B cell (primary cell): ENCODE measurements around the gene VASN. TPM values are rescaled to one million over a fixed set of nuclear protein-coding genes. Genes with fewer than 3 reads are reported as not detected.
A peak's percentile ranks its signal among the peaks of the same experiment; 100 is the strongest.

Experiments
- ATAC-seq: fragments of 200-7000 bp; cut with Tn5 transposase; one replicate; pipeline ENCODE4 v1.10.0; 2021; ENCODE audit warnings: low read depth, mild to moderate bottlenecking, moderate number of reproducible peaks, moderate library complexity
- CTCF ChIA-PET: fragments of 350-600 bp; sonication (Branson Sonifier 250); formaldehyde crosslinking; loops from one replicate; lab custom pipeline; 2021; ENCODE audit warnings: antibody characterized with exemption, inconsistent platforms; lab: Charles Lee
- POLR2A ChIA-PET: fragments of 350-600 bp; sonication (Branson Sonifier 250); formaldehyde crosslinking; loops from one replicate; lab custom pipeline; 2021; ENCODE audit warnings: antibody characterized with exemption; lab: Charles Lee
- DNase-seq: peaks from one replicate; pipeline ENCODE4 v3.0.0; 2013
- H2AFZ ChIP-seq: 2 replicates; pipeline ENCODE4 v1.6.1; 2012; ENCODE audit warnings: mild to moderate bottlenecking, low read depth, low read length; ENCODE audit not compliant: insufficient read depth, poor library complexity, severe bottlenecking
- H3K27ac ChIP-seq, 2 donors: 1 replicate in 1 of 2; 2 replicates in 1 of 2; pipeline ENCODE4 v1.5.1; 2012 to 2013; ENCODE audit warnings: low read length in 2 of 2, mild to moderate bottlenecking in 2 of 2, moderate library complexity in 1 of 2
- H3K27me3 ChIP-seq, 4 experiments: fragments of 200-600 bp in 1 of 4; sonication (generic) in 1 of 4; replicated peaks in 1 of 4; 1 replicate in 2 of 4; 2 replicates in 2 of 4; pipeline versions ENCODE4 v1.6.1 to v1.7.0; 2013 to 2016; ENCODE audit warnings: low read length in 3 of 4, mild to moderate bottlenecking in 2 of 4, mixed read lengths in 1 of 4, moderate library complexity in 1 of 4; ENCODE audit not compliant: insufficient read depth in 4 of 4, control insufficient read depth in 3 of 4; ENCODE audit errors: control extremely low read depth in 1 of 4
- H3K36me3 ChIP-seq, 2 experiments: replicated peaks in 1 of 2; 1 replicate in 1 of 2; 2 replicates in 1 of 2; pipeline versions ENCODE4 v1.6.1 to v1.7.1; 2013; ENCODE audit warnings: low read length in 1 of 2; ENCODE audit not compliant: insufficient read depth in 2 of 2, control insufficient read depth in 1 of 2; ENCODE audit errors: control extremely low read depth in 1 of 2, extremely low read depth in 1 of 2
- H3K4me1 ChIP-seq, 2 donors: fragments of 200-600 bp in 1 of 2; sonication (generic) in 1 of 2; 1 replicate in 1 of 2; 2 replicates in 1 of 2; pipeline versions ENCODE4 v1.5.1 to v1.6.1; 2013 to 2017; ENCODE audit warnings: low read length in 2 of 2; ENCODE audit not compliant: control insufficient read depth in 2 of 2, insufficient read depth in 2 of 2
- H3K4me2 ChIP-seq: replicated peaks from 2 replicates; pipeline ENCODE3; 2012; ENCODE audit warnings: mild to moderate bottlenecking, low read depth, low read length; ENCODE audit not compliant: poor library complexity, severe bottlenecking
- H3K4me3 ChIP-seq, 5 experiments: fragments of 200-600 bp in 1 of 5; sonication (generic) in 1 of 5; 1 replicate in 3 of 5; 2 replicates in 2 of 5; pipeline versions ENCODE4 v1.5.1 to v1.7.0; 2011 to 2016; ENCODE audit warnings: low read length in 4 of 5, mild to moderate bottlenecking in 4 of 5, low read depth in 2 of 5, control low read depth in 1 of 5, moderate library complexity in 1 of 5; ENCODE audit not compliant: insufficient read depth in 1 of 5; ENCODE audit errors: control extremely low read depth in 1 of 5, extremely low read depth in 1 of 5
- H3K79me2 ChIP-seq: fragments of 200-600 bp; sonication (generic); one replicate; pipeline ENCODE4 v1.6.0; 2016; ENCODE audit warnings: low read length; ENCODE audit not compliant: control insufficient read depth, insufficient read depth
- H3K9ac ChIP-seq: fragments of 200-600 bp; sonication (generic); 2 replicates; pipeline ENCODE4 v1.6.1; 2017; ENCODE audit warnings: mild to moderate bottlenecking, low read length, moderate library complexity
- H3K9me3 ChIP-seq, 3 donors: one replicate each; pipeline versions ENCODE4 v1.6.1 to v1.7.1; 2013; ENCODE audit warnings: low read length in 2 of 3; ENCODE audit not compliant: control insufficient read depth in 2 of 3, insufficient read depth in 1 of 3; ENCODE audit errors: control extremely low read depth in 1 of 3
- H4K20me1 ChIP-seq: 2 replicates; pipeline ENCODE4 v1.6.0; 2012; ENCODE audit warnings: mild to moderate bottlenecking, low read length; ENCODE audit not compliant: insufficient read depth, control insufficient read depth, poor library complexity, severe bottlenecking
- H3K27ac Mint-ChIP-seq: one replicate; pipeline ENCODE4 v1.8.0; 2021; ENCODE audit warnings: mixed read lengths
- H3K27me3 Mint-ChIP-seq: one replicate; pipeline ENCODE4 v1.8.0; 2021; ENCODE audit warnings: mixed read lengths
- H3K4me1 Mint-ChIP-seq: one replicate; pipeline ENCODE4 v1.8.0; 2021; ENCODE audit warnings: mixed read lengths
- H3K4me3 Mint-ChIP-seq: one replicate; pipeline ENCODE4 v1.8.0; 2021; ENCODE audit warnings: mixed read lengths
- H3K9me3 Mint-ChIP-seq: one replicate; pipeline ENCODE4 v1.8.0; 2022; ENCODE audit warnings: mixed read lengths; ENCODE audit not compliant: insufficient read depth
- EZH2 ChIP-seq: IDR thresholded peaks from 2 replicates; pipeline ENCODE4 v1.6.1; 2012; ENCODE audit warnings: borderline replicate concordance, low read depth, mild to moderate bottlenecking, moderate library complexity, low read length; ENCODE audit not compliant: insufficient read depth, poor library complexity, severe bottlenecking
- WGBS: methylation state at CpG from one replicate; pipeline ENCODE4 v1.1.5; 2013; ENCODE audit warnings: missing lambda C conversion rate; ENCODE audit not compliant: insufficient coverage; 5-methylcytosine and 5-hydroxymethylcytosine counted together
- intact Hi-C: fragments of 100-400 bp; cut with micrococcal nuclease; formaldehyde crosslinking; loops from one replicate; pipeline ENCODE4 v1.10.0; 2022
- polyA plus RNA-seq: library from polyadenylated mRNA; depleted of rRNA; stranded (reverse); fragments of >200 nt; gene quantifications from 2 replicates; pipeline ENCODE4 v1.2.3, GENCODE V29; 2012
- total RNA-seq, 2 donors: library from RNA; stranded (reverse); fragments of 120-200 nt in 1 of 2; gene quantifications; 1 replicate in 1 of 2; 2 replicates in 1 of 2; pipeline versions ENCODE4 v1.2.3 to v1.2.4, GENCODE V29; 2013 to 2022
- TF ChIP-seq, protein P1 (sequence below): fragments of 200-600 bp; IDR thresholded peaks from one replicate; pipeline ENCODE4 v1.8.0; 2022; ENCODE audit warnings: antibody characterized with exemption, mild to moderate bottlenecking

Gene VASN
- total and polyA plus RNA-seq, 2 donors (not counting 1 experiment from before 2014, with no cell fraction given) = 0.57 to 0.76 TPM

DNA sequence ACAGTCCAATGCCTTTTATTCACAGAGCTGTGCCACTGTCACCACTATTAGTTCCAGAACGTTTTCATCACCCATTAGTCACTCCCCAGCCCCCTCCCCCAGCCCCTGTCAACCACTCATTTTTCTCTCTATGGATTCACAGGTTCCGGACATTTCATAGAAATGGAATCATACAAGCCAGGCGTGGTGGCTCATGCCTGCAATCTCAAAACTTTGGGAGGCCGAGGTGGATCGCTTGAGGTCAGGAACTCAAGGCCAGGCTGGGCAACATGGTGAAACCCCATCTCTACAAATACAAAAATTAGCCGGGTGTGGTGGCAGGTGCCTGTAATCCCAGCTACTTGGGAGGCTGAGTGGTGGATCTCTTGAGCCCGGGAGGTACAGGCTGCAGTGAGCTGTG lies 19.8 kb upstream of the VASN start:
- peaks cover 9 to 17% of the 10 kb centered on the region in 2 donors for H3K4me1 ChIP-seq
- no peak overlapping the region for H2AFZ ChIP-seq
- H3K9me3 ChIP-seq = no peaks in the 10 kb centered on the region
- peaks cover 22% of the 10 kb centered on the region for H3K4me1 Mint-ChIP-seq
- no peaks in the 10 kb centered on the region for H3K27me3 ChIP-seq
- H3K27ac ChIP-seq = no peak overlapping the region
- H3K79me2 ChIP-seq = peaks cover 35% of the 10 kb centered on the region
- intact Hi-C loops = loop anchor here (1.0 to 2.0 kb wide), 9 partner anchors 13 to 273 kb away; partner anchors contain the start of genes CDIP1, CORO7, DNAJA3 and HMOX2
- ATAC-seq = no peak
- WGBS = 83% methylated on average over 6 of the region's 7 CpGs
- CTCF ChIA-PET = interaction anchor here (0.7 to 3.1 kb wide), 6 partner anchors 10 to 199 kb away, joined by 3 to 26 read pairs (median 3); no protein-coding TSS in a partner anchor
- no peak overlapping the region for H3K4me3 ChIP-seq
- H3K9me3 Mint-ChIP-seq = no peaks in the 10 kb centered on the region
- peak overlapping the region; percentile 96 for H3K4me3 Mint-ChIP-seq
- peak overlapping the region; percentile 92 for H3K4me2 ChIP-seq
- H3K9ac ChIP-seq = no peak overlapping the region
- DNase-seq = no peak
- H3K27ac Mint-ChIP-seq = no peak overlapping the region
- peaks cover 23% of the 10 kb centered on the region for H4K20me1 ChIP-seq
- no peaks in the 10 kb centered on the region for H3K27me3 Mint-ChIP-seq
- H3K36me3 ChIP-seq = peaks cover 1 to 9% of the 10 kb centered on the region in 2 experiments
- TF ChIP-seq, protein P1, sequence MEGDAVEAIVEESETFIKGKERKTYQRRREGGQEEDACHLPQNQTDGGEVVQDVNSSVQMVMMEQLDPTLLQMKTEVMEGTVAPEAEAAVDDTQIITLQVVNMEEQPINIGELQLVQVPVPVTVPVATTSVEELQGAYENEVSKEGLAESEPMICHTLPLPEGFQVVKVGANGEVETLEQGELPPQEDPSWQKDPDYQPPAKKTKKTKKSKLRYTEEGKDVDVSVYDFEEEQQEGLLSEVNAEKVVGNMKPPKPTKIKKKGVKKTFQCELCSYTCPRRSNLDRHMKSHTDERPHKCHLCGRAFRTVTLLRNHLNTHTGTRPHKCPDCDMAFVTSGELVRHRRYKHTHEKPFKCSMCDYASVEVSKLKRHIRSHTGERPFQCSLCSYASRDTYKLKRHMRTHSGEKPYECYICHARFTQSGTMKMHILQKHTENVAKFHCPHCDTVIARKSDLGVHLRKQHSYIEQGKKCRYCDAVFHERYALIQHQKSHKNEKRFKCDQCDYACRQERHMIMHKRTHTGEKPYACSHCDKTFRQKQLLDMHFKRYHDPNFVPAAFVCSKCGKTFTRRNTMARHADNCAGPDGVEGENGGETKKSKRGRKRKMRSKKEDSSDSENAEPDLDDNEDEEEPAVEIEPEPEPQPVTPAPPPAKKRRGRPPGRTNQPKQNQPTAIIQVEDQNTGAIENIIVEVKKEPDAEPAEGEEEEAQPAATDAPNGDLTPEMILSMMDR = no peak
- no peak for TF ChIP-seq EZH2
- POLR2A ChIA-PET = interaction anchor here (0.7 to 1.2 kb wide), 3 partner anchors 41 to 352 kb away, joined by 3 to 6 read pairs (median 4); no protein-coding TSS in a partner anchor

DNA sequence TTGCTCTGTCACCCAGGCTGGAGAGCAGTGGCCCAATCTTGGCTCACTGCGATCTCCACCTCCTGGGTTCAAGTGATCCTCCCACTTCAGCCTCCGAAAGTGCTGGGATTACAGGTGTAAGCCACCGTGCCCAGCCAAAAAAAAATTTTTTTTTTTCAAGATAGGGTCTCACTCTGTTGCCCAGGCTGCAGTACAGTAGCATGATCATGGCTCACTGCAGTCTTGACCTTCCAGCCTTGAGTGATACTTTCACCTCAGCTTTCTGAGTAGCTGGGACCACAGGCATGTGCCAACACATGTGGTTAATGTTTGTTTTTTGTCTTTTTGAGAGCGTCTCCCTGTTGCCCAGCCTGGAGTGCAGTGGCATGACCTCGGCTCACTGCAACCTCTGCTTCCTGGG lies 18.8 kb upstream of the VASN start:
- H3K27me3 Mint-ChIP-seq = no peaks in the 10 kb centered on the region
- peaks cover 19% of the 10 kb centered on the region for H4K20me1 ChIP-seq
- no peak overlapping the region for H3K9ac ChIP-seq
- 94% methylated on average over 5 of the region's 5 CpGs for WGBS
- no peak overlapping the region for H3K27ac Mint-ChIP-seq
- no peaks in the 10 kb centered on the region for H3K9me3 ChIP-seq
- no peak overlapping the region for H2AFZ ChIP-seq
- H3K27ac ChIP-seq = no peak overlapping the region
- DNase-seq (no peak), ATAC-seq (no peak)
- no peak overlapping the region for H3K4me3 ChIP-seq
- H3K4me1 ChIP-seq = peaks cover 9 to 17% of the 10 kb centered on the region in 2 donors
- H3K4me3 Mint-ChIP-seq = no peak overlapping the region
- H3K27me3 ChIP-seq = no peaks in the 10 kb centered on the region
- ChIA-PET POLR2A (no interaction called here), CTCF (interaction anchor here (1.3 to 3.1 kb wide), 3 partner anchors 50 to 99 kb away, joined by 3 to 26 read pairs (median 3); no protein-coding TSS in a partner anchor)
- no peak for TF ChIP-seq EZH2
- TF ChIP-seq, protein P1 = no peak
- H3K36me3 ChIP-seq = peaks cover 0 to 16% of the 10 kb centered on the region in 2 experiments
- peaks cover 30% of the 10 kb centered on the region for H3K79me2 ChIP-seq
- no peak overlapping the region for H3K4me2 ChIP-seq
- H3K9me3 Mint-ChIP-seq = no peaks in the 10 kb centered on the region
- intact Hi-C loops = no loop called here
- H3K4me1 Mint-ChIP-seq = peaks cover 20% of the 10 kb centered on the region
